Measurements from ENCODE around the gene MANBA. TPM values are rescaled to one million over a fixed set of nuclear protein-coding genes. Genes with fewer than 3 reads are reported as not detected.

Gene MANBA
- total RNA-seq, 4 donors from 2014 or later = 10.4 to 21.7 (median 15.1) TPM

DNA sequence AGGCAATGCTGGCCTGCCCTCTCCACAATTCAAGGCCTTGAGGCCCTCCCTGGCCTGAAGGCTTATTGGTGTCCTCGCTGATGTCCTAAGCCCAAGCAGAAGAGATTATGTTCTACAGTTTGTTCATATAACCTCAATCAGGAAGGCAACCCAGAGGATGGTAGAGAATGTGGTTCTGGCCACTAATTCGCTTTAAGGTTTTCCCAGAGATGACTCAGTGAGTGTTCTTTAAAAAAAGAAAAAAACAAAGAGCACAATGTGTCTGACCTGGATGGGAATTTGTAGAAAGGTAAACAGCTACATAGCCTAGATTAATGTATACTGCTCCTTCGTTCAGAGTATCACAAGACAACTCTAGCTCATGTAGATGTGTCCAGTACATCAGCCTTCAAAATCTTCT lies 66.0 kb downstream of the MANBA start:
- H3K9me3 ChIP-seq = no peaks in the 10 kb centered on the region
- no peak for TF ChIP-seq POLR2A (IDR thresholded peaks at IDR 0.05)
- DNase-seq = no peak
- no peaks in the 10 kb centered on the region for H3K27me3 ChIP-seq
- H3K36me3 ChIP-seq = peaks cover 0 to 11% (median 0%) of the 10 kb centered on the region in 3 donors
- H3K4me3 ChIP-seq = no peak overlapping the region
- H3K27ac ChIP-seq = no peak overlapping the region
- no peaks in the 10 kb centered on the region for H3K4me1 ChIP-seq
- WGBS, 2 donors = 81 to 84% methylated on average over 3 of the region's 3 CpGs
- intact Hi-C loops (cut with DNase I) = no loop called here

DNA sequence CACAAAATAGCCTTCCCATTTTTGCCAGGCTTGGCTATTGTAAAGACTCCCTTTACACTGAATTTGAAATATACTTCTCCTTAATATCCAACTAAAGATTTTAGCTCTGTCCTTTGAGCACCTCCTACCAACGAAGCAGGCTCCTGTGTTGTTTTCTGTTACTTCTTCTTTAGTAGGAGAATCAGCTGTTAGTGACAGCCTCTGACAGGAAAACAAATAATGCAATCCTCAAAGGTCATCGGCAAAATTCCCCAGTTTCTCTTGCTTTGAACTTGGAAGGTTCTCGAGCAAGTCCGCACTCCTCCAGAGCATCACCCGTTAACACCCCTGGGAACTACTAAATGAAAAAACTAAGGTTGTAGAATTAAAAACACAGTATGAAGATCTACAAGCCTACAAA lies 66.9 kb downstream of the MANBA start:
- intact Hi-C loops (cut with DNase I) = no loop called here

GRCh38 chr4:102693262-102693850 lies 67.4 kb downstream of the MANBA start:
- H3K4me1 ChIP-seq = no peaks in the 10 kb centered on the region
- DNase-seq = no peak
- intact Hi-C loops (cut with DNase I) = no loop called here
- H3K27me3 ChIP-seq = no peaks in the 10 kb centered on the region
- 82 to 83% methylated on average over 4 of the region's 4 CpGs for WGBS, 2 donors
- TF ChIP-seq CTCF (IDR thresholded peaks at IDR 0.05) = no peak
- TF ChIP-seq POLR2A (IDR thresholded peaks at IDR 0.05) = no peak
- H3K27ac ChIP-seq = no peak overlapping the region
- no peaks in the 10 kb centered on the region for H3K9me3 ChIP-seq
- no peak overlapping the region for H3K4me3 ChIP-seq
- H3K36me3 ChIP-seq = peaks cover 0 to 20% (median 0%) of the 10 kb centered on the region in 3 donors

More for the DNA sequence above, 66.9 kb downstream of the MANBA start:
- H3K27me3 ChIP-seq = no peaks in the 10 kb centered on the region
- TF ChIP-seq CTCF (IDR thresholded peaks at IDR 0.05) = no peak
- H3K4me1 ChIP-seq = no peaks in the 10 kb centered on the region
- no peak overlapping the region for H3K4me3 ChIP-seq
- no peak overlapping the region for H3K27ac ChIP-seq
- WGBS, 2 donors = 85 to 97% methylated on average over 5 of the region's 5 CpGs
- peaks cover 0 to 18% (median 0%) of the 10 kb centered on the region in 3 donors for H3K36me3 ChIP-seq
- DNase-seq = no peak
- H3K9me3 ChIP-seq = no peaks in the 10 kb centered on the region

DNA sequence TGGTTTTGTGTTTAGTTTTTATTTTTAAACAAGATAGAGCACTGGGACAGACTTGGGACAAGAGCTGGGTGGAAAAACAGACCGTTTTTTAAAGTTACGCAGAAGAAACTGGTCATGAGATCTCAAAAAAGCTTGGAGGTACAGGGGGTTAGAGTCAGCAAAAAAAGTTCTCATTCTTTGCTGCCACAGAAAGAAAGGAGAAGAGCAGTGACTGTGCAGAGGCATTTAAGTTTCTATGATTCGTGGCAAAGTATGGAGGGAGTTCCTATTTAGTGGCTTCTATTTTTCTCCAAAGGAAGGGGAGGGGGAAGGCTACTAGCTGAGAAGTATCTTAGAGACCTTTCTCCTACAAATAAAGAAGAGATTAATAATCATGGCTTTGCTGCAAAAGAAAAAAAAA lies 68.3 kb downstream of the MANBA start:
- WGBS, 2 donors = 87 to 89% methylated on average over 3 of the region's 3 CpGs
- Histone ChIP-seq H3K36me3 (peaks cover 0 to 24% (median 0%) of the 10 kb centered on the region in 3 donors), H3K27ac (no peak overlapping the region), H3K9me3 (no peaks in the 10 kb centered on the region), H3K4me3 (no peak overlapping the region), H3K4me1 (peaks cover 0 to 8% (median 0%) of the 10 kb centered on the region in 3 donors), H3K27me3 (no peaks in the 10 kb centered on the region)
- TF ChIP-seq POLR2A (IDR thresholded peaks at IDR 0.05) = no peak
- TF ChIP-seq CTCF (IDR thresholded peaks at IDR 0.05) = no peak
- intact Hi-C loops (cut with DNase I) = no loop called here
- no peak for DNase-seq

- Histone ChIP-seq H3K36me3 (peaks cover 0 to 21% (median 0%) of the 10 kb centered on the region in 3 donors), H3K27me3 (no peaks in the 10 kb centered on the region), H3K4me3 (no peak overlapping the region), H3K27ac (peak overlapping the region in 1 of 4 donors; percentile 29), H3K4me1 (peaks cover 0 to 24% (median 5%) of the 10 kb centered on the region in 3 donors), H3K9me3 (no peaks in the 10 kb centered on the region)
- 71 to 85% methylated on average over 7 of the region's 7 CpGs for WGBS, 2 donors
- no peak for DNase-seq
- intact Hi-C loops (cut with DNase I) = no loop called here
- no peak for TF ChIP-seq CTCF (IDR thresholded peaks at IDR 0.05)
- no peak for TF ChIP-seq POLR2A (IDR thresholded peaks at IDR 0.05)
Observed at GRCh38 chr4:102687982-102688433, 72.8 kb downstream of the MANBA start.

All from esophagus squamous epithelium (tissue), 5 donors.